Measurements from ENCODE around the gene SYT1. TPM values are rescaled to one million over a fixed set of nuclear protein-coding genes. Genes with fewer than 3 reads are reported as not detected.

SYT1 gene
- total RNA-seq, 1 experiment from 2014 or later, result 15.8 TPM

GRCh38 chr12:79409562-79409961 is 545.0 kb downstream of the SYT1 start:
- no peak overlapping the region for H2BK20ac ChIP-seq (ENCODE audit: low read depth, low read length, poor library complexity, severe bottlenecking)
- H2BK120ac ChIP-seq (ENCODE audit: low read depth, low read length, poor library complexity, severe bottlenecking), result no peak overlapping the region
- H3K4ac ChIP-seq (ENCODE audit: low read depth, low read length), result no peak overlapping the region
- no peaks in the 10 kb centered on the region for H3K79me1 ChIP-seq (ENCODE audit: insufficient read depth, low read depth, low read length, poor library complexity, severe bottlenecking)
- H4K8ac ChIP-seq (replicated peaks; ENCODE audit: insufficient read length, low read depth, low read length), result no peak overlapping the region
- H3K56ac ChIP-seq (ENCODE audit: insufficient read length, low read depth, low read length), result no peak overlapping the region
- H3K79me2 ChIP-seq (ENCODE audit: insufficient read depth, low read length), result no peaks in the 10 kb centered on the region
- no peaks in the 10 kb centered on the region for H3K23me2 ChIP-seq (ENCODE audit: insufficient read length, low read depth, low read length, poor library complexity, severe bottlenecking)
- DNase-seq, result no peak
- H4K20me1 ChIP-seq (ENCODE audit: control insufficient read depth, insufficient read depth, insufficient read length), result no peaks in the 10 kb centered on the region
- H2BK12ac ChIP-seq (ENCODE audit: insufficient read length, low read depth, low read length), result no peak overlapping the region
- H2BK5ac ChIP-seq (ENCODE audit: insufficient read length, low read length), result no peak overlapping the region
- no peaks in the 10 kb centered on the region for H3K27me3 Mint-ChIP-seq (ENCODE audit: low read depth)
- H2AK5ac ChIP-seq (ENCODE audit: insufficient read length, low read length), result no peak overlapping the region
- no peaks in the 10 kb centered on the region for H3K36me3 Mint-ChIP-seq (ENCODE audit: insufficient read depth in 1 of 3, low read depth in 3 of 3)
- H3K9ac ChIP-seq (ENCODE audit: extremely low read depth, insufficient read length, low read length), result no peak overlapping the region
- no peak overlapping the region for H3K4me3 Mint-ChIP-seq
- no peak overlapping the region; the same call in 1 of the 2 replicates for H3K14ac ChIP-seq (ENCODE audit: insufficient read depth, low read length)
- H3K9me3 Mint-ChIP-seq, result no peaks in the 10 kb centered on the region
- H2AFZ ChIP-seq (ENCODE audit: low read length), result no peak overlapping the region
- H3K4me2 ChIP-seq (ENCODE audit: insufficient read depth, insufficient read length, low read length), result no peak overlapping the region
- H3K27ac ChIP-seq (ENCODE audit: insufficient read length, low read depth, low read length), result no peak overlapping the region
- WGBS (ENCODE audit: extremely low coverage, insufficient read length, low lambda C conversion rate), result no CpG with 5 or more reads among the region's 2 CpGs
- no peak overlapping the region for H4K91ac ChIP-seq (ENCODE audit: insufficient read length, low read depth, low read length)
- no peaks in the 10 kb centered on the region for H3K9me3 ChIP-seq (ENCODE audit: control insufficient read depth, low read depth, low read length)
- no peak overlapping the region for H3T11ph ChIP-seq (ENCODE audit: low read length)
- no peak for TF ChIP-seq CTCF (conservative IDR thresholded peaks at IDR 0.05)
- no peak overlapping the region for H4K5ac ChIP-seq (ENCODE audit: insufficient read length, low read depth, low read length)
- no peak overlapping the region for H3K23ac ChIP-seq (ENCODE audit: insufficient read length, low read depth, low read length)
- no peak overlapping the region for H2BK15ac ChIP-seq (ENCODE audit: low read depth, low read length)
- H3K18ac ChIP-seq (ENCODE audit: insufficient read length, low read depth, low read length), result no peak overlapping the region
- H3K27ac Mint-ChIP-seq, result peak overlapping the region; percentile 29 to 81 (median 37); a peak in 6 of 7 replicates
- peaks cover 3% of the 10 kb centered on the region; the same call in 1 of the 2 replicates for H3K4me1 ChIP-seq (ENCODE audit: insufficient read depth, low read length)
- H3K4me1 Mint-ChIP-seq, result peaks cover 18 to 23% of the 10 kb centered on the region in 2 experiments
- no peaks in the 10 kb centered on the region for H3K27me3 ChIP-seq (ENCODE audit: insufficient read depth, low read length)

All from H9 (cell line).